GM18868 (cell line): ENCODE measurements around the gene NKD1.

Source experiments
- ATAC-seq: cut with Tn5 transposase; IDR thresholded peaks from one replicate; pipeline ENCODE4 v1.9.1; 2021; ENCODE audit warnings: mild to moderate bottlenecking, moderate library complexity; ENCODE audit not compliant: unreplicated experiment

The NKD1 gene

GRCh38 chr16:50519001-50519400, 29.2 kb upstream of the NKD1 start:
- ATAC-seq: no peak

GRCh38 chr16:50519602-50520001, 28.6 kb upstream of the NKD1 start:
- no peak for ATAC-seq

GRCh38 chr16:50520451-50521245, 27.5 kb upstream of the NKD1 start:
- ATAC-seq: no peak

- no peak for ATAC-seq
Observed at GRCh38 chr16:50521246-50521900, 26.8 kb upstream of the NKD1 start.

GRCh38 chr16:50522324-50522723, 25.9 kb upstream of the NKD1 start:
- ATAC-seq: no peak

GRCh38 chr16:50523710-50524109, 24.5 kb upstream of the NKD1 start:
- no peak for ATAC-seq

GRCh38 chr16:50525262-50525661, 22.9 kb upstream of the NKD1 start:
- ATAC-seq: no peak

GRCh38 chr16:50525716-50526115, 22.5 kb upstream of the NKD1 start:
- ATAC-seq: no peak

- no peak for ATAC-seq
Observed at GRCh38 chr16:50526249-50526648, 21.9 kb upstream of the NKD1 start.

- ATAC-seq: no peak
Observed at GRCh38 chr16:50526796-50527195, 21.4 kb upstream of the NKD1 start.

GRCh38 chr16:50528820-50529219, 19.4 kb upstream of the NKD1 start:
- ATAC-seq: no peak

- no peak for ATAC-seq
Observed at GRCh38 chr16:50529334-50529733, 18.9 kb upstream of the NKD1 start.

GRCh38 chr16:50530277-50531236, 17.6 kb upstream of the NKD1 start:
- no peak for ATAC-seq

- ATAC-seq: no peak
Observed at GRCh38 chr16:50531359-50531758, 16.8 kb upstream of the NKD1 start.

- no peak for ATAC-seq
Observed at GRCh38 chr16:50531901-50532300, 16.3 kb upstream of the NKD1 start.

- no peak for ATAC-seq
Observed at GRCh38 chr16:50532576-50532975, 15.6 kb upstream of the NKD1 start.

GRCh38 chr16:50533317-50533716, 14.9 kb upstream of the NKD1 start:
- no peak for ATAC-seq

GRCh38 chr16:50534091-50534490, 14.1 kb upstream of the NKD1 start:
- ATAC-seq: no peak

- no peak for ATAC-seq
Observed at GRCh38 chr16:50534556-50534955, 13.6 kb upstream of the NKD1 start.

GRCh38 chr16:50534958-50535357, 13.2 kb upstream of the NKD1 start:
- no peak for ATAC-seq

- no peak for ATAC-seq
Observed at GRCh38 chr16:50535506-50536257, 12.5 kb upstream of the NKD1 start.
